Epithelial cell of esophagus (primary cell): ENCODE measurements around the gene PTTG1IP.

Experiments used
- DNase-seq: peaks from one replicate; pipeline ENCODE4 v3.0.0; 2010; ENCODE audit warnings: low read depth
- H3K4me3 ChIP-seq: 2 replicates; pipeline ENCODE4 v1.5.1; 2011; ENCODE audit warnings: mild to moderate bottlenecking, low read length, control low read depth
- CTCF ChIP-seq: IDR thresholded peaks from 2 replicates; pipeline ENCODE4 v1.5.1; 2011; ENCODE audit warnings: low read depth, mild to moderate bottlenecking, low read length, control low read depth, inconsistent platforms; ENCODE audit not compliant: insufficient read depth; ENCODE audit errors: missing control alignments

The PTTG1IP gene

DNA sequence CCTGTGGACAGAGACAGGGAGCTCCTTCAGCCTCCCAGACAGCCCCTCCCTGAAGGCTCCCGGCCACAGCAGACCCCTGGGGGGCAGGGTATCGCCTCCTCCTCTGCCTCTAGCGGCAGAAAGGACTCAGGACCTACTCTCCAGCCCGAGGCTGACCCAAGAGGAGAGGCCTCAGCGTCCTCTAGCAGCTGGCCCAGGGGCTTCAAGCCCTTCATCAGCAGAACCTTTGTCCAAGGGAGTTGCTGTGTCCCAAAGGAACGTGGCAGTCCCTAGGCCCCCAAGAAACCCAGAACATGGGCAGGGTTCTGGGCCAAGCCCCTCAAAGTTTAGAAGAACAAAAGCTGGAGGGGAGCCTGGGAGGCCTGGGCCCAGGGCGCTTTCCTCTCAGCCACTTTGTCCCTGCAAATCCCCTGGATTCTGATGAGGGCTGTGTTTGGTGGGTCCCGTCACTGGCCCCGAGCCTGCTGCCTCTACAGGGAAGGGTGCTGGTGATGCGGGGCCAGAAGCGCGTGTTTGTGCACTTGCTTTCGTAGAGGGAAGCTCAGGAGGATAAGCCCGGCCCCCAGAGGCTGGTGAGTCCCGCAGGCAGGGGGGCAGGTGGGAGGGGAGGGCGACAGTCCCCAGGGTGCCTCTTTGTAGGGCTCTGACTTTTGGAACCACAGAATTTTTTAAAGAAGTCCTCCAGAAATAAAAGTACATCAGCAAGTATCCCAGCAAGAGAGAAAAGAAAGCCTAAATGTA lies 33.9 kb upstream of the PTTG1IP start:
- TF ChIP-seq CTCF = no peak
- DNase-seq = no peak
- H3K4me3 ChIP-seq = no peak overlapping the region

DNA sequence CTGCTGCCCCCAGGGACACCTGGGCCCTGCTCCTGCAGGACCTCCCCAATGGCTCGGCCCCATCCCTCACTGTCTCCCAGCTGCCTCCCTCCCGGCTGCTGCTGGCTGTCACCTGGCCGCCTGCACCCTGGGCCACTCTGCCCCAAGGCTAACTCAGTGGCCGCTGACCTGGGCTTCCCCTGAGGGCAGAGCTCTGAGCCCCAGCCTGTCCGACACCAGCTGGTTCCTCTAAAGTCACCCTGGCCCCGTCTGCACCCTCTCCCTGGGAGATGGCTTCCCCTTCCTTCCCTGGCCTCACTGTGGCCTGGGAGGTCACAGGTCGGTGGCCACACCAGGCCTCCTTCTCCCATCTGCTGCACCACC lies 32.2 kb upstream of the PTTG1IP start:
- TF ChIP-seq CTCF = no peak
- no peak overlapping the region for H3K4me3 ChIP-seq
- DNase-seq = no peak

DNA sequence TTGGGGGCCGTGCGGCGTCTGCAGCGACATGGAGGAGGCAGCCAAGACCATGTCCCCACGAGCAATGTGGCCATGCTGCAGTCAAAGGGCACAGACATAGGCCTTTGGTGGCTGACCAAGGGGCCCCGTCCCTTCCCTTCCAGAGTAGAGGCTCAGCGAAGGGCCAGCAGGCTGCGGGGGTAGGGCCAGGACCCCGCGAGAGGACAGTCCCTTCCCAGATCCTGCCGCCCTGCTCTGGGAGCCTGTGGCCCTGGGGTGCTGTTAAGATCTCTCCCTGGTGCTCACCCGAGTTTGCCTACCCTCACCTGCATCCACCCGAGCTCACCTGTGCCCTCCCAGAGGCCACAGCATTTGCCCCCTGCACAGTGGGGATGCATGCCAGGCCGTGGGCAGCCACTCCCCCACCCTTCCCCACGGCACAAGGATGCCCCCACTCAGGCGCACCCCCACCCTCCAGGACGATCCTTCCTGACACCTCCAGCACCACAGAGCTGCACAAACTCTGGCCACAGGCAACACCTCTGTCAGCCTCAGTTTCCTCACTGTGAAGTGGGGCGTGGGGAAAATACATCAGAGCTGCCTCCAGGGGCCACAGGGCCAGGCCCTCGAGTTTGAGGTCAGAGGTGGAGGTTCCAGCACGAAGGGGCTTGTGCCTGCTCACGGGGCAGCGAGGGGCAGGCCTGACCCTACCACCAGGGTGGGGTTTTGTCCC lies 31.7 kb upstream of the PTTG1IP start:
- no peak overlapping the region for H3K4me3 ChIP-seq
- no peak for DNase-seq
- no peak for TF ChIP-seq CTCF

DNA sequence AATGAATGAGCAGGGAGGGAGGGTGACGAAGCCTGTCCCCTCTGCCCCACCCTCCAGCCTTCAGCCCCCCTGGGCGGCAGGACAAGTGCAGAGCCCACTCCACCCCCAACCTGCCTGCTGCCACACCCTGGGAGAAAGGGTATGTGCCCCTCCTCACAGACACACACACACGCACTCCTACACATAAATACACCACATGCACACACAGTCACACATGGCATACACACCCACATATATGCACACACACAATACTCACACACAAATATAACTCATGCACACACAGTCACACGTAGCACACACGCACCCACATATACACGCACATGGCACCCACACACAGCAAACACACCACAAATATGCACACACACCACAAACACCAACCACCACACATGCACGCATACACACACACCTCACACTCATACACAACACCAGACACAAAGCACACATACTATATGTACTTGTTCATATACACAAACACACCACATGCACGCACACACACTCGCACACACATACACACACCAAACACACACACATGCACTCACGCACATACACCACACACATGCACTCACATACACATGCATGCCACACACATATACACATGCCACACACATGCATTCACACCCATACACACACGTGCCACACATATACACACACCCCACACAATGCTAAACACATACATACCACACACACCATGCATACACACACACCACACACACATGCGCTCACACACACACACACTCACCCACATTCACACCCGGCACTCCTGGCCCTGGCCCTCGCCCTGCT lies 30.8 kb upstream of the PTTG1IP start:
- H3K4me3 ChIP-seq = no peak overlapping the region
- DNase-seq = no peak
- no peak for TF ChIP-seq CTCF

- no peak for TF ChIP-seq CTCF
- DNase-seq = no peak
- no peak overlapping the region for H3K4me3 ChIP-seq
These were observed 30.2 kb upstream of the PTTG1IP start for GRCh38 chr21:44903689-44904088.

GRCh38 chr21:44903050-44903685 lies 29.7 kb upstream of the PTTG1IP start:
- no peak for DNase-seq
- TF ChIP-seq CTCF = no peak
- H3K4me3 ChIP-seq = no peak overlapping the region
